GM12878 (cell line): Measurements from ENCODE around the gene CROT. TPM values are rescaled to one million over a fixed set of nuclear protein-coding genes. Genes with fewer than 3 reads are reported as not detected.

Experiments
- ATAC-seq: fragments of 200-7000 bp; cut with Tn5 transposase; 3 replicates; pipeline ENCODE4 v1.9.1; 2020; ENCODE audit warnings: mild to moderate bottlenecking, moderate library complexity
- BruUV-seq: library from RNA; stranded (reverse); fragments of 400-500 nt; replicated peaks from 2 replicates; lab custom pipeline; 2021; lab: Mats Ljungman, UMichigan
- CTCF ChIA-PET: fragments of 300-600 bp; sonication (Branson Sonifier 250); formaldehyde crosslinking; extraction: SDS; loops from one replicate; lab custom pipeline; 2021; ENCODE audit warnings: inconsistent platforms; lab: Yijun Ruan, JAX
- POLR2A ChIA-PET: fragments of 350-600 bp; formaldehyde crosslinking; extraction: SDS; loops from one replicate; lab custom pipeline; 2021; ENCODE audit warnings: inconsistent platforms; lab: Charles Lee
- RAD21 ChIA-PET: fragments of 300-600 bp; sonication (Branson Sonifier 250); formaldehyde crosslinking; loops from one replicate; lab custom pipeline; 2023; ENCODE audit warnings: antibody characterized with exemption; ENCODE audit not compliant: unreplicated experiment; lab: Charles Lee
- SMC1A ChIA-PET: fragments of 300-600 bp; sonication (Branson Sonifier 250); formaldehyde crosslinking; loops from one replicate; lab custom pipeline; 2023; ENCODE audit not compliant: unreplicated experiment, uncharacterized antibody; lab: Charles Lee
- DNase-seq: peaks from one replicate; pipeline ENCODE4 v3.0.0-alpha.2; 2011; ENCODE audit warnings: low read depth, low spot score
- FAIRE-seq: peaks from 3 replicates; lab custom pipeline; 2011; peaks lifted over from hg19 to GRCh38; lab: Jason Lieb, UNC
- H2AFZ ChIP-seq: 2 replicates; pipeline ENCODE4 v1.6.0; 2011; ENCODE audit warnings: low read depth, low read length, control low read depth; ENCODE audit not compliant: control insufficient read depth
- H3K27ac ChIP-seq: 2 replicates; pipeline ENCODE4 v1.5.1; 2011; ENCODE audit warnings: control low read depth; ENCODE audit not compliant: control insufficient read depth, insufficient read depth
- H3K27me3 ChIP-seq, 2 experiments: replicated peaks in 1 of 2; 2 replicates each; pipeline versions ENCODE4 v1.6.0 to v1.6.1; 2011; ENCODE audit warnings: low read length in 1 of 2; ENCODE audit not compliant: control insufficient read depth in 2 of 2, insufficient read depth in 2 of 2
- H3K36me3 ChIP-seq, 2 experiments: 2 replicates each; pipeline ENCODE4 v1.5.1; 2011; ENCODE audit warnings: low read length in 1 of 2; ENCODE audit not compliant: control insufficient read depth in 2 of 2, insufficient read depth in 2 of 2
- H3K4me1 ChIP-seq: 2 replicates; pipeline ENCODE4 v1.6.1; 2011; ENCODE audit warnings: mild to moderate bottlenecking, low read length, moderate library complexity, mixed read lengths; ENCODE audit not compliant: control insufficient read depth, insufficient read depth
- H3K4me2 ChIP-seq: 2 replicates; pipeline ENCODE4 v1.6.0; 2011; ENCODE audit warnings: control low read depth; ENCODE audit not compliant: control insufficient read depth, insufficient read depth
- H3K4me3 ChIP-seq: fragments of 200-600 bp; sonication (generic); 2 replicates; pipeline ENCODE4 v1.5.1; 2016
- H3K79me2 ChIP-seq: 2 replicates; pipeline ENCODE4 v1.6.0; 2011; ENCODE audit warnings: low read length; ENCODE audit not compliant: control insufficient read depth, insufficient read depth
- H3K9ac ChIP-seq: 2 replicates; pipeline ENCODE4 v1.8.0; 2011; ENCODE audit warnings: low read length, control low read depth, mixed read lengths; ENCODE audit not compliant: control insufficient read depth, insufficient read depth
- H3K9me3 ChIP-seq: replicated peaks from 3 replicates; pipeline ENCODE4 v1.5.1; 2011; ENCODE audit warnings: mild to moderate bottlenecking, low read length; ENCODE audit not compliant: control insufficient read depth, insufficient read depth
- H4K20me1 ChIP-seq: 2 replicates; pipeline ENCODE4 v1.6.0; 2011; ENCODE audit not compliant: control insufficient read depth, insufficient read depth
- BACH1 ChIP-seq: fragments of 450-650 bp; IDR thresholded peaks from 2 replicates; pipeline ENCODE4 v1.6.1; 2017; ENCODE audit warnings: mild to moderate bottlenecking, borderline replicate concordance
- IKZF1 ChIP-seq: fragments of 450-650 bp; conservative IDR thresholded peaks from 2 replicates; pipeline ENCODE4 v1.6.1; 2017; ENCODE audit warnings: antibody characterized with exemption, mild to moderate bottlenecking
- KAT2A ChIP-seq: conservative IDR thresholded peaks from 2 replicates; pipeline ENCODE4 v1.6.1; 2011; ENCODE audit warnings: low read depth, low read length; ENCODE audit not compliant: control insufficient read depth
- MEF2A ChIP-seq: IDR thresholded peaks from 2 replicates; pipeline ENCODE4 v1.6.1; 2011; ENCODE audit warnings: low read depth, mild to moderate bottlenecking, low read length, moderate library complexity; ENCODE audit not compliant: insufficient read depth
- MXI1 ChIP-seq: fragments of 150-350 bp; IDR thresholded peaks from 2 replicates; pipeline ENCODE4 v1.6.1; 2011; ENCODE audit warnings: low read depth, mild to moderate bottlenecking, inconsistent platforms, low read length, improper control_type of control experiment
- NR2C2 ChIP-seq: IDR thresholded peaks from 2 replicates; pipeline ENCODE4 v1.6.1; 2011; ENCODE audit warnings: borderline replicate concordance, low read depth; ENCODE audit not compliant: control insufficient read depth, insufficient read length
- NR2F1 ChIP-seq: fragments of 450-650 bp; conservative IDR thresholded peaks from 2 replicates; pipeline ENCODE4 v1.6.1; 2017; ENCODE audit warnings: mild to moderate bottlenecking
- PML ChIP-seq: IDR thresholded peaks from 2 replicates; pipeline ENCODE4 v1.6.1; 2012; ENCODE audit warnings: low read length, inconsistent platforms
- RAD21 ChIP-seq: IDR thresholded peaks from 2 replicates; pipeline ENCODE4 v1.6.1; 2011; ENCODE audit warnings: mild to moderate bottlenecking, low read depth, low read length, moderate library complexity; ENCODE audit not compliant: insufficient read depth
- RUNX3 ChIP-seq: IDR thresholded peaks from 2 replicates; pipeline ENCODE4 v1.6.1; 2012; ENCODE audit warnings: low read length, inconsistent platforms
- SMC3 ChIP-seq: IDR thresholded peaks from 2 replicates; pipeline ENCODE4 v1.6.1; 2011; ENCODE audit warnings: low read length, improper control_type of control experiment, borderline replicate concordance
- YY1 ChIP-seq: IDR thresholded peaks from 2 replicates; pipeline ENCODE4 v1.6.1; 2011; ENCODE audit warnings: low read depth, mild to moderate bottlenecking, low read length
- ZNF207 ChIP-seq: fragments of 450-650 bp; IDR thresholded peaks from 2 replicates; pipeline ENCODE4 v1.6.1; 2014; ENCODE audit warnings: antibody characterized with exemption, mild to moderate bottlenecking, borderline replicate concordance
- WGBS: methylation state at CpG from one replicate; pipeline ENCODE4 v1.1.6; 2016; ENCODE audit warnings: low lambda C conversion rate; ENCODE audit not compliant: insufficient replicate concordance, insufficient coverage; ENCODE audit errors: missing lambda C conversion rate; 5-methylcytosine and 5-hydroxymethylcytosine counted together
- in situ Hi-C: fragments of 300-500 bp; cut with MboI; formaldehyde crosslinking; loops from 9 replicates; pipeline ENCODE4 v1.14.3; 2018; ENCODE audit warnings: mixed read lengths
- intact Hi-C: fragments of 100-400 bp; cut with micrococcal nuclease; formaldehyde crosslinking; loops from one replicate; pipeline ENCODE4 v1.14.2; 2022; ENCODE audit not compliant: unreplicated experiment
- polyA plus RNA-seq, 11 experiments: library from polyadenylated mRNA; depleted of rRNA in 4 of 11; unstranded in 6 of 11; stranded (reverse) in 5 of 11; fragments of >200 nt; fragmentation: Nextera tagmentation in 4 of 11; fragmentation: Illumina TruSeq in 1 of 11; extraction: Ambion mirVana in 4 of 11; extraction: Trizol in 1 of 11; gene quantifications; 1 replicate in 1 of 11; 2 replicates in 10 of 11; pipeline versions ENCODE4 v1.2.1 to v1.2.3, GENCODE V29; 2011 to 2016; ENCODE audit warnings: inconsistent platforms in 2 of 11, missing spikeins in 2 of 11, low read depth in 1 of 11
- total RNA-seq, 4 experiments: library from RNA; depleted of rRNA in 3 of 4; stranded (reverse); fragments of >200 nt in 3 of 4; fragmentation: Illumina TruSeq in 1 of 4; extraction: Trizol in 1 of 4; gene quantifications; 2 replicates each; pipeline versions ENCODE4 v1.2.1 to v1.2.3, GENCODE V29; 2013 to 2021
- TF ChIP-seq, protein P1 (sequence below): fragments of 450-650 bp; IDR thresholded peaks from 2 replicates; pipeline ENCODE4 v1.6.1; 2017; ENCODE audit warnings: borderline replicate concordance
- TF ChIP-seq, protein P2 (sequence below): fragments of 450-650 bp; IDR thresholded peaks from 2 replicates; pipeline ENCODE4 v1.6.1; 2018; ENCODE audit warnings: mild to moderate bottlenecking, low read depth, moderate library complexity; ENCODE audit not compliant: partially characterized antibody
- TF ChIP-seq, protein P3 (sequence below), 3 experiments: IDR thresholded peaks in 2 of 3; conservative IDR thresholded peaks in 1 of 3; 2 replicates each; pipeline ENCODE4 v1.5.1; 2011; ENCODE audit warnings: low read depth in 3 of 3, low read length in 3 of 3, mild to moderate bottlenecking in 3 of 3, control low read depth in 2 of 3, moderate library complexity in 2 of 3, inconsistent platforms in 1 of 3, mixed read lengths in 1 of 3; ENCODE audit not compliant: control insufficient read depth in 2 of 3, insufficient read depth in 1 of 3; ENCODE audit errors: extremely low read depth in 1 of 3

CROT gene
- total and polyA plus RNA-seq, 10 of the 15 experiments (the other 5 are each of a cell fraction or from before 2014, with no cell fraction given): 5.5 to 15.9 (median 12.1) TPM

DNA sequence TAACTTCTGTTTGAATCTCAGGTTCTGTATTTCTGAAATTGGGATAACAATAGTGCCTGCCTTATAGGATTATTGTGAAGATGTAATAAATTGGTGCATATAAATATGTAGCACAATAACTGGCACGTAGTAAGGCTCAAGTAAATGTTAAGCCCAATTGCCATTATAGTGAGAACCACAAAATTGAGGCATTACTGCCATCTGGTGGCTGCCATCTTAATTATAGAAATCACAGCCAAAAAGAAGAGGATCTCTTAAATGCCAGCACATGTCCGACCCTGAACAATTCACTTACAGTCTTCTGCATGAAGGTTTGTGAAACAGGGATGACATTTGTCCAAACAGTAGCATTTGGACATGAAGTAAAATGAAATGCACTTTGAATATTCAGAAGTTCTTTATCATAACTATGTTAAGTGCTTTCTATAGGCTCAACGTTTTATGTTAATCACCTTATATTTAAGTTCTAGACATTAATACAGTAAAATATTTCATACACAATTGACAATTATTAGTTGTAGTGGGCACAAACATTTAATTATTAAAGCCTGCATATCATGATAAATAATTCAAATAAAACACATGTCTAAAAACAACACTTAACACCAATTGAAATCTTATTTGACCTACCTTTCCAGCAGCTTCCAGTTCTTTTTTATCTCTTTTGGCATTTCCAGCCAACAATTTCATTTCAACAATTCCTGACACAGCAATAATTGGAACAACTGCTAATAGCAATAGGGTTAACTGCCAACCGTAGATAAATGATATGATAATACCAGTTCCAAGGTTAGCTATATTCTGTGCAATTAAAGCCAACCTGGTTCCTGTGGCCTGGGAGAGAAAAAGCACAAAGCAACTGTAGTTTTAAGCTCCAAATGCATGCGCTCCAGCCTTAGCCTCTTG is 71.5 kb downstream of the CROT start:
- ChIA-PET SMC1A (interaction anchor here (0.7 to 11.1 kb wide), 32 partner anchors 11 to 501 kb away, joined by 3 to 260 read pairs (median 5); partner anchors contain the start of genes ABCB1 and CROT), RAD21 (interaction anchor here (0.7 to 7.2 kb wide), 18 partner anchors 10 to 268 kb away, joined by 3 to 109 read pairs (median 4); partner anchors contain the start of genes ABCB1 and CROT), CTCF (interaction anchor here (0.6 to 11.2 kb wide), 54 partner anchors 7 to 507 kb away, joined by 3 to 296 read pairs (median 4); partner anchors contain the start of genes ABCB1 and CROT), POLR2A (interaction anchor here (0.6 kb wide), 1 partner anchor 191 kb away, joined by 3 read pairs; no protein-coding TSS in a partner anchor)
- no TSS peak for BruUV-seq
- no peaks in the 10 kb centered on the region for H3K4me1 ChIP-seq
- no peak overlapping the region for H3K4me3 ChIP-seq
- no peak overlapping the region for H3K4me2 ChIP-seq
- intact Hi-C loops: loop anchor here (1.0 to 5.0 kb wide), 6 partner anchors 50 to 490 kb away; partner anchors contain the start of genes ABCB4 and DMTF1
- in situ Hi-C loops: loop anchor here (25.0 kb wide), 1 partner anchor 480 kb away; no protein-coding TSS in a partner anchor
- WGBS: 55% methylated on average over 5 of the region's 5 CpGs
- H3K9me3 ChIP-seq: no peaks in the 10 kb centered on the region
- H4K20me1 ChIP-seq: no peaks in the 10 kb centered on the region
- peak; percentile 96 for ATAC-seq
- no peak overlapping the region for H3K27ac ChIP-seq
- H3K36me3 ChIP-seq: no peaks in the 10 kb centered on the region; a peak in 1 of 4 replicates
- H3K79me2 ChIP-seq: no peaks in the 10 kb centered on the region
- H3K27me3 ChIP-seq: no peaks in the 10 kb centered on the region
- DNase-seq: peak; percentile 44
- no peak overlapping the region for H2AFZ ChIP-seq
- H3K9ac ChIP-seq: no peak overlapping the region
- FAIRE-seq: no peak
- TF ChIP-seq, protein P1, sequence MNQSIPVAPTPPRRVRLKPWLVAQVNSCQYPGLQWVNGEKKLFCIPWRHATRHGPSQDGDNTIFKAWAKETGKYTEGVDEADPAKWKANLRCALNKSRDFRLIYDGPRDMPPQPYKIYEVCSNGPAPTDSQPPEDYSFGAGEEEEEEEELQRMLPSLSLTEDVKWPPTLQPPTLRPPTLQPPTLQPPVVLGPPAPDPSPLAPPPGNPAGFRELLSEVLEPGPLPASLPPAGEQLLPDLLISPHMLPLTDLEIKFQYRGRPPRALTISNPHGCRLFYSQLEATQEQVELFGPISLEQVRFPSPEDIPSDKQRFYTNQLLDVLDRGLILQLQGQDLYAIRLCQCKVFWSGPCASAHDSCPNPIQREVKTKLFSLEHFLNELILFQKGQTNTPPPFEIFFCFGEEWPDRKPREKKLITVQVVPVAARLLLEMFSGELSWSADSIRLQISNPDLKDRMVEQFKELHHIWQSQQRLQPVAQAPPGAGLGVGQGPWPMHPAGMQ: no peak
- TF ChIP-seq, protein P2, sequence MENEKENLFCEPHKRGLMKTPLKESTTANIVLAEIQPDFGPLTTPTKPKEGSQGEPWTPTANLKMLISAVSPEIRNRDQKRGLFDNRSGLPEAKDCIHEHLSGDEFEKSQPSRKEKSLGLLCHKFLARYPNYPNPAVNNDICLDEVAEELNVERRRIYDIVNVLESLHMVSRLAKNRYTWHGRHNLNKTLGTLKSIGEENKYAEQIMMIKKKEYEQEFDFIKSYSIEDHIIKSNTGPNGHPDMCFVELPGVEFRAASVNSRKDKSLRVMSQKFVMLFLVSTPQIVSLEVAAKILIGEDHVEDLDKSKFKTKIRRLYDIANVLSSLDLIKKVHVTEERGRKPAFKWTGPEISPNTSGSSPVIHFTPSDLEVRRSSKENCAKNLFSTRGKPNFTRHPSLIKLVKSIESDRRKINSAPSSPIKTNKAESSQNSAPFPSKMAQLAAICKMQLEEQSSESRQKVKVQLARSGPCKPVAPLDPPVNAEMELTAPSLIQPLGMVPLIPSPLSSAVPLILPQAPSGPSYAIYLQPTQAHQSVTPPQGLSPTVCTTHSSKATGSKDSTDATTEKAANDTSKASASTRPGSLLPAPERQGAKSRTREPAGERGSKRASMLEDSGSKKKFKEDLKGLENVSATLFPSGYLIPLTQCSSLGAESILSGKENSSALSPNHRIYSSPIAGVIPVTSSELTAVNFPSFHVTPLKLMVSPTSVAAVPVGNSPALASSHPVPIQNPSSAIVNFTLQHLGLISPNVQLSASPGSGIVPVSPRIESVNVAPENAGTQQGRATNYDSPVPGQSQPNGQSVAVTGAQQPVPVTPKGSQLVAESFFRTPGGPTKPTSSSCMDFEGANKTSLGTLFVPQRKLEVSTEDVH: no peak
- no peak for TF ChIP-seq BACH1
- TF ChIP-seq RAD21: peak; percentile 90
- no peak for TF ChIP-seq IKZF1
- TF ChIP-seq, protein P3, sequence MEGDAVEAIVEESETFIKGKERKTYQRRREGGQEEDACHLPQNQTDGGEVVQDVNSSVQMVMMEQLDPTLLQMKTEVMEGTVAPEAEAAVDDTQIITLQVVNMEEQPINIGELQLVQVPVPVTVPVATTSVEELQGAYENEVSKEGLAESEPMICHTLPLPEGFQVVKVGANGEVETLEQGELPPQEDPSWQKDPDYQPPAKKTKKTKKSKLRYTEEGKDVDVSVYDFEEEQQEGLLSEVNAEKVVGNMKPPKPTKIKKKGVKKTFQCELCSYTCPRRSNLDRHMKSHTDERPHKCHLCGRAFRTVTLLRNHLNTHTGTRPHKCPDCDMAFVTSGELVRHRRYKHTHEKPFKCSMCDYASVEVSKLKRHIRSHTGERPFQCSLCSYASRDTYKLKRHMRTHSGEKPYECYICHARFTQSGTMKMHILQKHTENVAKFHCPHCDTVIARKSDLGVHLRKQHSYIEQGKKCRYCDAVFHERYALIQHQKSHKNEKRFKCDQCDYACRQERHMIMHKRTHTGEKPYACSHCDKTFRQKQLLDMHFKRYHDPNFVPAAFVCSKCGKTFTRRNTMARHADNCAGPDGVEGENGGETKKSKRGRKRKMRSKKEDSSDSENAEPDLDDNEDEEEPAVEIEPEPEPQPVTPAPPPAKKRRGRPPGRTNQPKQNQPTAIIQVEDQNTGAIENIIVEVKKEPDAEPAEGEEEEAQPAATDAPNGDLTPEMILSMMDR (IDR thresholded peaks at IDR 0.05 in 2 of 3, conservative IDR thresholded peaks at IDR 0.05 in 1 of 3; ENCODE audit: control insufficient read depth in 2 of 3, extremely low read depth in 1 of 3, insufficient read depth in 1 of 3, low read depth in 3 of 3, low read length in 3 of 3): peak; percentile 55 to 82 (median 61)
- no peak for TF ChIP-seq MXI1
- TF ChIP-seq NR2C2: no peak
- 0 out of 2 replicates have a peak, but pooled peaks have one; percentile 46 for TF ChIP-seq MEF2A
- TF ChIP-seq YY1: peak; percentile 53; the same call in 1 of the 2 replicates
- TF ChIP-seq NR2F1: no peak
- TF ChIP-seq PML: no peak
- no peak for TF ChIP-seq ZNF207
- peak; percentile 69 for TF ChIP-seq RUNX3
- TF ChIP-seq SMC3: peak; percentile 92
- no peak for TF ChIP-seq KAT2A
